GM06990 (cell line): ENCODE data around the gene SULT1A1.
"Not testable (repeated sequence)": the region's sequence is repeated elsewhere in the genome, so short reads cannot be mapped to it uniquely, and the experiment has no call there.

ENCODE experiments used
- DNase-seq: peaks from one replicate; pipeline ENCODE4 v3.0.0-alpha.2; 2011; ENCODE audit not compliant: insufficient read length; ENCODE audit errors: extremely low read depth
- H3K27me3 ChIP-seq: replicated peaks from 2 replicates; pipeline ENCODE4 v1.6.0; 2011; ENCODE audit warnings: low read length; ENCODE audit not compliant: control insufficient read depth, insufficient read depth
- H3K36me3 ChIP-seq: 2 replicates; pipeline ENCODE4 v1.5.1; 2011; ENCODE audit warnings: low read length; ENCODE audit not compliant: control insufficient read depth, insufficient read depth
- H3K4me3 ChIP-seq: replicated peaks from 2 replicates; pipeline ENCODE4 v1.5.1; 2011; ENCODE audit warnings: low read depth, mild to moderate bottlenecking, control low read depth, low read length
- CTCF ChIP-seq: IDR thresholded peaks from 2 replicates; pipeline ENCODE4 v1.5.1; 2011; ENCODE audit warnings: low read length, control low read depth, mild to moderate bottlenecking, inconsistent platforms; ENCODE audit not compliant: insufficient read depth, poor library complexity, severe bottlenecking

SULT1A1 gene

GRCh38 chr16:28597692-28598261 lies 12.1 kb downstream of the SULT1A1 start:
- Histone ChIP-seq H3K4me3 (no peak overlapping the region), H3K36me3 (no peaks in the 10 kb centered on the region), H3K27me3 (no peaks in the 10 kb centered on the region)
- peak; percentile 8 for TF ChIP-seq CTCF
- DNase-seq, result no peak

- Histone ChIP-seq H3K4me3 (no peak within 1 kb of the TSS), H3K27me3 (no peaks in the 10 kb centered on the region), H3K36me3 (no peaks in the 10 kb centered on the region)
- no peak for DNase-seq
- TF ChIP-seq CTCF, result no peak
These were observed 12.8 kb downstream of the SULT1A1 start, which contains the start of gene SULT1A2 for GRCh38 chr16:28596840-28597691. Gene SULT1A2, minus strand, starts transcription at chr16:28597050. Its CDS starts 1,120 bp downstream, at chr16:28595930.

GRCh38 chr16:28596115-28596630 lies 13.7 kb downstream of the SULT1A1 start:
- no peak for TF ChIP-seq CTCF

GRCh38 chr16:28595451-28595850 lies 14.4 kb downstream of the SULT1A1 start:
- H3K27me3 ChIP-seq, H3K36me3 ChIP-seq, DNase-seq, H3K4me3 ChIP-seq: not testable (repeated sequence)

More at GRCh38 chr16:28596115-28596630, 13.7 kb downstream of the SULT1A1 start:
- H3K4me3 ChIP-seq, result no peak overlapping the region
- no peaks in the 10 kb centered on the region for H3K27me3 ChIP-seq
- DNase-seq, result no peak
- H3K36me3 ChIP-seq, result peaks cover under 1% of the 10 kb centered on the region; the same call in 1 of the 2 replicates

- H3K4me3 ChIP-seq, result no peak overlapping the region
- no peaks in the 10 kb centered on the region for H3K27me3 ChIP-seq
- peaks cover 8% of the 10 kb centered on the region for H3K36me3 ChIP-seq
- no peak for TF ChIP-seq CTCF
- no peak for DNase-seq
These were observed 16.8 kb downstream of the SULT1A1 start for GRCh38 chr16:28592979-28593553.

GRCh38 chr16:28592511-28592910 lies 17.3 kb downstream of the SULT1A1 start:
- no peaks in the 10 kb centered on the region for H3K27me3 ChIP-seq
- H3K4me3 ChIP-seq, result no peak overlapping the region
- TF ChIP-seq CTCF, result no peak
- DNase-seq, result no peak
- H3K36me3 ChIP-seq, result peaks cover 8% of the 10 kb centered on the region
